ENCODE results near the gene ARSK.
A peak's percentile ranks its signal among the peaks of the same experiment; 100 is the strongest.

GRCh38 chr5:95554647-95555548, at the start of gene ARSK, which contains the start of gene SKIC3:
- TF ChIP-seq, protein P1, sequence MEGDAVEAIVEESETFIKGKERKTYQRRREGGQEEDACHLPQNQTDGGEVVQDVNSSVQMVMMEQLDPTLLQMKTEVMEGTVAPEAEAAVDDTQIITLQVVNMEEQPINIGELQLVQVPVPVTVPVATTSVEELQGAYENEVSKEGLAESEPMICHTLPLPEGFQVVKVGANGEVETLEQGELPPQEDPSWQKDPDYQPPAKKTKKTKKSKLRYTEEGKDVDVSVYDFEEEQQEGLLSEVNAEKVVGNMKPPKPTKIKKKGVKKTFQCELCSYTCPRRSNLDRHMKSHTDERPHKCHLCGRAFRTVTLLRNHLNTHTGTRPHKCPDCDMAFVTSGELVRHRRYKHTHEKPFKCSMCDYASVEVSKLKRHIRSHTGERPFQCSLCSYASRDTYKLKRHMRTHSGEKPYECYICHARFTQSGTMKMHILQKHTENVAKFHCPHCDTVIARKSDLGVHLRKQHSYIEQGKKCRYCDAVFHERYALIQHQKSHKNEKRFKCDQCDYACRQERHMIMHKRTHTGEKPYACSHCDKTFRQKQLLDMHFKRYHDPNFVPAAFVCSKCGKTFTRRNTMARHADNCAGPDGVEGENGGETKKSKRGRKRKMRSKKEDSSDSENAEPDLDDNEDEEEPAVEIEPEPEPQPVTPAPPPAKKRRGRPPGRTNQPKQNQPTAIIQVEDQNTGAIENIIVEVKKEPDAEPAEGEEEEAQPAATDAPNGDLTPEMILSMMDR (IDR thresholded peaks at IDR 0.05), result peak in 1 of 3 experiments; percentile 31
- TF ChIP-seq POLR2AphosphoS5 (IDR thresholded peaks at IDR 0.05; ENCODE audit: insufficient read depth in 1 of 2, low read depth in 1 of 2), result peak; percentile 96 to 99
- TF ChIP-seq POLR2A (IDR thresholded peaks at IDR 0.05), result peak in 1 of 2 donors; percentile 72
